ENCODE results near the gene EPG5.
A peak's percentile ranks its signal among the peaks of the same experiment; 100 is the strongest.

EPG5 gene, protein sequence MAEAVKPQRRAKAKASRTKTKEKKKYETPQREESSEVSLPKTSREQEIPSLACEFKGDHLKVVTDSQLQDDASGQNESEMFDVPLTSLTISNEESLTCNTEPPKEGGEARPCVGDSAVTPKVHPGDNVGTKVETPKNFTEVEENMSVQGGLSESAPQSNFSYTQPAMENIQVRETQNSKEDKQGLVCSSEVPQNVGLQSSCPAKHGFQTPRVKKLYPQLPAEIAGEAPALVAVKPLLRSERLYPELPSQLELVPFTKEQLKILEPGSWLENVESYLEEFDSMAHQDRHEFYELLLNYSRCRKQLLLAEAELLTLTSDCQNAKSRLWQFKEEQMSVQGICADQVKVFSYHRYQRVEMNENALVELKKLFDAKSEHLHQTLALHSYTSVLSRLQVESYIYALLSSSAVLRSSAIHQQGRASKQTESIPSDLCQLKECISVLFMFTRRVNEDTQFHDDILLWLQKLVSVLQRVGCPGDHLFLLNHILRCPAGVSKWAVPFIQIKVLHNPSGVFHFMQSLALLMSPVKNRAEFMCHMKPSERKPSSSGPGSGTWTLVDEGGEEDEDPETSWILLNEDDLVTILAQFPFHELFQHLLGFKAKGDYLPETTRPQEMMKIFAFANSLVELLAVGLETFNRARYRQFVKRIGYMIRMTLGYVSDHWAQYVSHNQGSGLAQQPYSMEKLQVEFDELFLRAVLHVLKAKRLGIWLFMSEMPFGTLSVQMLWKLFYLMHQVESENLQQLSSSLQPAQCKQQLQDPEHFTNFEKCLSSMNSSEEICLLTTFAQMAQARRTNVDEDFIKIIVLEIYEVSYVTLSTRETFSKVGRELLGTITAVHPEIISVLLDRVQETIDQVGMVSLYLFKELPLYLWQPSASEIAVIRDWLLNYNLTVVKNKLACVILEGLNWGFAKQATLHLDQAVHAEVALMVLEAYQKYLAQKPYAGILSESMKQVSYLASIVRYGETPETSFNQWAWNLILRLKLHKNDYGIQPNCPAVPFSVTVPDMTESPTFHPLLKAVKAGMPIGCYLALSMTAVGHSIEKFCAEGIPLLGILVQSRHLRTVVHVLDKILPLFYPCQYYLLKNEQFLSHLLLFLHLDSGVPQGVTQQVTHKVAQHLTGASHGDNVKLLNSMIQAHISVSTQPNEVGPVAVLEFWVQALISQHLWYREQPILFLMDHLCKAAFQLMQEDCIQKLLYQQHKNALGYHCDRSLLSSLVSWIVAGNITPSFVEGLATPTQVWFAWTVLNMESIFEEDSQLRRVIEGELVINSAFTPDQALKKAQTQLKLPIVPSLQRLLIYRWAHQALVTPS (N-terminal part only)

DNA sequence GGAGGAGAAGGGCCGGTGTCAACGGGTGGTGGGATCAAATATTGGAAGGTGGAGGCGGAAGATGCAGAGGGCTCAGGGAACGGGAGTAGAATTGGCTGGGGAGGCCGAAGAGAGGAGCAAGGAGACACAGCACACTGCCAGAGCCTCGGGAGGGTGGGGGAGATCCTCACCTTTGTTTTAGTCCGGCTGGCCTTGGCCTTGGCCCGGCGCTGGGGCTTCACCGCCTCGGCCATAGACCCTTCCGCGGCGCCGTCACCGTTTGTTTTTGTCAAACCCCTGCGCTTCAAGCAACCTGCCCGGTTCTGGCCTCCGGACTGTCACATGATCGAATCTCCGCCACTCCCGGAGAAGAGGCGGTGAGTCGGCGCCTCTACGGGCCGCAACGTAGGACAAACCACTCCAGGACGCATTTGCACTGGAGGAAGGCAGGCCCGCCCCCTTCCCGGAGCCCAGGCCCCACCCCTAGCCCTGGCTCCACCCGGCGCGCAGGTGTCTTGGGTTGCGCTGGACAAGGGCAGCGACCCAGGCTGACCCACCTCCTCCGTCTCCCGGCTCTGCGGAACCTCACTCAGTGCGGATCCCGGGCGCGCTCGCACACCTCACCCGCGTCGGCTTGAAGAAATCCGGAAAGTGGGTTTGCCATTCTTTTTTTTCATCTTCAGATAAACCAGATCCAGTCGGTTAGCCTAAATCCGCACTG is at the start of gene EPG5:
Gene EPG5 (minus strand): TSS at position 323 of the 700 bp plus-strand sequence. CDS start 90 bp downstream, at position 233.
- DNase-seq (ENCODE audit: low read depth in 2 of 2), result peak; percentile 83 to 84

DNA sequence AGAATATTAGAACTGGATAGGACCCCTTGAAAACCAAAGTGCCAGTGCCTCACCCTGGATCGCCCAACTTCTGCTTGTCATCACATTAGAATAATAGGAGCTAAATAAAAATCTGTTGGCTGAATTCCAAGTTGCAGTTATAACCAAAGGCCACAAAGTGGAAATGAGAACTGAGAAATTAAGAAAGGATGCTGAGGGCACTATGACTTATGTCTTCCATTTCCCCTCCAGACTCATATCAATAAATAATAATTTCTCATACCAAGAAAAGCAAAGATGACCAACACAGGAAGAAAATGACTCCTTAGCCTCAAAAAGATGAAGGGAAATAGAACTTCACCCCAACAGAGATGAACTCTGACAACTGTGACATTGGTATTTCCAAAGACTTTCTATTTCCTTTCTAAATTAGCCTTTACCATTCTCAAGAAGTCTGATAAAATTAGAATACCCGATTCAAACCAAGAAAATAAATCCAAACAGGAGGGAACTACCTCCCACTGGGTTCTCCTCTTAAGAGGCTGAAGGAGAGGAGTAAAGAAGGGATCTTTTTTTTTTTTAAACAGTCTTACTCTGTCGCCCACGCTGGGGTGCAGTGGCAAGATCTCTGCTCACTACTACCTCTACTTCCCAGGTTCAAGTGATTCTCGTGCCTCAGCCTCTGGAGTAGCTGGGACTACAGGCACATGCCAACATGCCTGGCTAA is 46.5 kb upstream of the EPG5 start:
- no peak for DNase-seq (ENCODE audit: low read depth in 2 of 2)

DNA sequence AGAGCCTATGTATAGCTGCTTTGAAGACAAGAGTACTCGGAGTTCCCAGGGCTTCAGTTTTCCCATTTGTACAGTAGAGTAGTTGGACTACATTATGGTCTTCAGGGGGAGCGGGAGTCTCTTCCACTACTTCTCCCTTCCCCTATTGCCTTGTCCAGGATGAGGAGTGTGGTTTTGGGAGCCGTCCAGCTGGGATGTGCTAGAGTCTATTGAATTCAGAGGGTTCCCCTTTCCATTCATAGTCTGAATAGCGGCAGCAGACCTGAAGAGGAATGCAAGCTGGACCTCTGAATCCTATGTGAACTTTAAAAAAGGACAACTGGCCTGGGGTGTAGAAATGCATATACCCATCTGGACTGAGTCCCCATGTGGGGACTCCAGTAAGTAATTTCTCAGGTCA is 43.5 kb upstream of the EPG5 start:
- DNase-seq (ENCODE audit: low read depth in 2 of 2), result no peak

DNA sequence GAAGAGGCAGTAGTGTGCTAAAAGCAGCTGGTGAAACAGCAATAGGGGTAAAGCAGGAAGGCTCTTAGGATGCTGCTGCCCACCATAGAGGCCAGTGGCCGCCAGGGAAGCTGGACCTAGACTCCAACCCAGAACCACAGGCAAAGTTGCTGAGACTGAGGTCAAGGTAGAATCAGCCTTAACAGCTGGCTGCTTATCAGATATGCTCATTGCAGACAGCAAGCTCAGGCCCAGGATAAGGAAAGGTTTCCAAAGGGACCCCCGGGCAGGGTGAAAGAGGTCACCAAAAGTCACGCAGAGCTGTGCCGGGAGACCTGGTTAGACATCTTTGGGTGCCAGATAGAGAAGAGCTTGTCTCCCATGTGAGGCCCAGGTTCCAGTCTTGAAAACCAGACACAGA is 42.9 kb upstream of the EPG5 start:
- DNase-seq (ENCODE audit: low read depth in 2 of 2), result no peak

DNA sequence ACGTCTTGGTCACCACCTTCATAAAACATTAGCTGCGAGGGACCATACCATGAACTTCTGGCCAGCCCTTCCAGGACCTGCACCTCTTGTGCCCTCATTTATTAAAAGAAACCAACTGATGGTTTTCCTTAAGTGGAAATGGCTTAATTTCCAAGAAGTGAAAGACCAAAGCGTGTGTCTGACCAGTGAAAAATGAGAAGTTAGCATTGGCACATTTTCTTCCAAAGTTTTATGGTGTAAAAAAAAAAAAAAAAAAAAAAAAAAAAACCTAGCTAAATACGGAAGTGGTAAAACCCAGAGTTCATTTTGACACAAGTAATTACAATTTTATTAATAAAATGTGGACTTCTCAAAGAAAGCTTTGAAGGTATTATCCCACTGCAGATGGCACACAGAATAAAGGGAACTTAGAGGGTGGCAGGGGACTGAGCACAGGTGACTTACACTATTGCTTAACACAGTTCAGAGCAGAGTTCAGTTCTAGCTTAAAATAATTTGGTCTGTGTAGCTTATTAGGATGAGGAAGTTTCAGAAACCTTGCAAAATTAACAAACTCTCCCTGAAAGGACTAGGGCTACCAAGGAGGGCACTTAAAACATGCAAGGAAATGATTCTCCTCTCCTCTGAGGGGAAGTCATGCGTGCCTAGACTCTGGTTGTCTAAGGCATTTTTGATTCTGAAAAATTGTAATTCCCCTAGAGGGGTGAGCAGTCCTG is 42.2 kb upstream of the EPG5 start:
- no peak for DNase-seq (ENCODE audit: low read depth in 2 of 2)

DNA sequence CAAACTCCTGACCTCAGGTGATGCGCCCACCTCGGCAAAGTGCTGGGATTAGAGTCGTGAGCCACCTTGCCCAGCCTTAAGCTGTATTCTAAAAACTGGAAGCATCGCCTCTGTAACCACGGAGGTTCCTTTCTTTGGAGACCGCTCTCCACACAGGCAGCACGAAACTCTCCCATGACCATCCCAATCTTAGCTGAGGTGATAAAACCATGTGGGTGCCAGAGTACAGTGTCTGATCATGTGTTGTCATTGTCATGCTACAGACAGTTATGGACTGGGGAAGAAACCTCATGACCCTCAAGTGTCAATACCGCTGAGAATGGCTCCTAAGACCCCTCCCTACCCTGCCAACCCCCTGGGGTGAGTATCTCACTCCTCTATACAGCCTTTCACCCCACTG is 41.4 kb upstream of the EPG5 start:
- no peak for DNase-seq (ENCODE audit: low read depth in 2 of 2)

DNA sequence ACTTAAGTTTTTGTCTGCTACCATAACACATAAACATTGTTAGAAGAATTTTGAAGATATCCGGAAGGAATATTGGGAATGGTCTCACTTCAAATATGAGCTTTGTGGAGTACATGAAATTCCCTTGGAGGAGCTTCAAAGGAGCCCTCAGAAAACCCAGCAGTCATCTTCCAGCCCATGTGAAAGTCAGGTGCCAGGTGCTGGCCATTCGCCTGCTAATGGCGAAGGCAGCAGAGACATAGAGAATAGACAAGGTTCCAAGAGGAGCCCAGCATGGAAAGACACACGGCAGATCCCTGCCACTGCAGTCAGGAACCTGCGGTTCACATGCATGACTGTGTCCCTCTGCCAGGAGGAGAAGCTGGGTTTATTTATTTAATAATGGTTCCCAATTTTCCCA is 40.0 kb upstream of the EPG5 start:
- DNase-seq (ENCODE audit: low read depth in 2 of 2), result no peak

DNA sequence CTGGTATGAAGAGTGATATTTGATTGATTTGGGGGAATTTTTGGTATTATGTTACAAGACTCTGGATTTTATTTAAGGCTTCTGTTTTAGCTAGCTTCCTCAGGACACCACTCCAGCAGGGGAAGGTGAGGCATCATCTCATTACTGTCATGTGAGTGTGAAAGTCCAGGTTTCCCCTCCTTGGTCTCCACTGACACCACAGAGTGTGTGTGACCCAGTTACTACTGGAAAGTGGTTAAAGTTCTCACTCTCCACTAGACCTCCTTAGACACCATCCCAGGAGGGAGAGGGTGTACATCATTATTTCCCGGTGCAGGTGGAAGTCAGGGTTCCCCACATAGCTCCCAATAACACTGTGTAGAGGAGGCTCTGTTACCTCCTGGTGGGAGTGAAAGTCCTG is 35.8 kb upstream of the EPG5 start:
- DNase-seq (ENCODE audit: low read depth in 2 of 2), result no peak

DNA sequence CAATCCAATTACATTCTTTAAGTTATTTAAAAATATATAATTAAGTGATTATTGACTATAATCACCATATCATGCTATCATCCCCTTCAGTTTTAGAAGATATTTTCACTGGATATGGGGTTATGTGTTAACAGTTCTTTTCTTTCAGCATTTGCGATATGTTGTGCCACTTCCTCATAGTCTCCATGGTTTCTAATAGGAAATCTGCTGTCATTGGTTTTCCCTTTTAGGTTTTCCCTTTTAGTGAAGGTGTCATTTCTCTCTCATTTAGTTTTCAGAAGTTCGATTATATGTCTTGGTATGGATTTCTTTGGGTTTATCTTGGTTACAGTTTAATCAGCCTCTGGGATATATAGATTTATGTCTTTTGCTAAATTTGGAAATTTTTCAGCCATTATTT is 34.8 kb upstream of the EPG5 start:
- DNase-seq (ENCODE audit: low read depth in 2 of 2), result no peak

DNA sequence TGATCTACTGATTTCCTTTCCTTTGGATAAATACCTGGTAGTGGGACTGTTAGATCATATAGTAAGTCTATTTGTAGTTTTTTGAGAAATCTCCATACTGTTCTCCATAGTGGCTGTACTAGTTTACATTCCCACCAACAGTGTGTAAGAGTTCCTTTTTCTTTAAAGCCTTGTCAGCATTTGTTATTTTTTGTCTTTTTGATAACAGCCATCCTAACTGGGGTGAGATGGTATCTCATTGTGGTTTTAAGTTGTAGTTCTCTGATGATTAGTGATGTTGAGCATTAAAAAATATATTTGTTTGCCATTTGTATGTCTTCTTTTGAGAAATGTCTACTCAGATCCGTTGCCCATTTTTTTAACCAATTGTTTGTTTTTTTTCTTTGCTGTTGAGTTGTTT is 33.9 kb upstream of the EPG5 start:
- no peak for DNase-seq (ENCODE audit: low read depth in 2 of 2)

DNA sequence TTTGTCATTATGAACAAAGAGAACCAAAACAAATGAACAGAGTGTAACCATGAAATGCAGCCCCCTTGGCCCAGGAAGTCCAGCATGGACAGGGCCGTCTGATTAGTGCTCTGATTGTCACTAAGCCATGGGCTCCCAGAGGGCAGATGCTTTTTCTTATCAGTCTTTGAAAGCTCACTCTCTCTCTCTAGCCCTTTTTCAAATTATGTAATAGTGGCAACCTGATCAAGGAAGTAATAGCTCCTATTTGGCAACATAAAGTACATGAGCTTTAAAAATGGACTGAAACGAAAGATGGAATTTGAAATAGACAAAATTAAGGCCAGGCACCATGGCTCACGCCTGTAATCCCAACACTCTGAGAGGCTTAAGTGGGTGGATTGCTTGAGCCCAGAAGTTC is 32.4 kb upstream of the EPG5 start:
- DNase-seq (ENCODE audit: low read depth in 2 of 2), result no peak

DNA sequence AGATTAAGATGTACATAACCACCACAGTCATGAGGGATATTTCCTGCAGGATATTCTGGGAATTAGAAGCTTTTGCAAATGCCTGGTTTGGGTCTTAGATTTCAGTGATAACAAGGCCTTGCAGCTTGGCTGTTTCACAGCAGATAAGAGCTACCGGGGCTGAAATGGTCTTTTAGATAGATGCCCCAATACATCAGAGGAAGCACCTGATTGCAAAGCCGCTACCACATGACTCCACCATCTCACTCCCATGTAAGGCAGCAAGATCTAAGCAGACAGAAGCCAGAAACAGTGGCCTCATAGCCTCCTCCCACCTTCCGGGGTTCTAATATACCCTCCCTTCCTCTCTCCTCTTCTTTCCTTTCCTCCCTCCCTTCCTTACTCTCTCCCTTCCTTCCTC is 31.1 kb upstream of the EPG5 start:
- DNase-seq (ENCODE audit: low read depth in 2 of 2), result no peak

DNA sequence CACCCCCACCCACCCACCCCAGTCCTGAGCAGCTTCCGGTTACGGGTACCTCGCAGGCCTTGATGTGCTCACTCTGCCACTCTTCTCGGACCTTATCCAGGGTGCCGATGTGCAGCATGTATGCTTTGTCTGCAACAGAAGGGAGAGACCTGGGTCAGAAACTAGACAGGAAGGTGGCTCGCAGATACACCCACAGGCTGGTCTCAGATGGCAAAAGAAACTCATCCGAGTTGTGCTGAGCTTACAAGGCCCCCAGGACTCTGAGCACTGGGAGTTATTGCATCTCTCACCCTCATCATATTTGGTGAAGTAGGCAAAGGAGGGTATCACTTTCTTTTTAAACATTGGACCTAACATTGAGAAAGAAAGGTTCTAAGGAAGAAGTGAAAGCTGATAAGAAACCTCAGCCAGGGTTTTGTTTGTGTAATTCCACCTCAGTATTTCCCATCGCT is 30.6 kb upstream of the EPG5 start:
- DNase-seq (ENCODE audit: low read depth in 2 of 2), result no peak

DNA sequence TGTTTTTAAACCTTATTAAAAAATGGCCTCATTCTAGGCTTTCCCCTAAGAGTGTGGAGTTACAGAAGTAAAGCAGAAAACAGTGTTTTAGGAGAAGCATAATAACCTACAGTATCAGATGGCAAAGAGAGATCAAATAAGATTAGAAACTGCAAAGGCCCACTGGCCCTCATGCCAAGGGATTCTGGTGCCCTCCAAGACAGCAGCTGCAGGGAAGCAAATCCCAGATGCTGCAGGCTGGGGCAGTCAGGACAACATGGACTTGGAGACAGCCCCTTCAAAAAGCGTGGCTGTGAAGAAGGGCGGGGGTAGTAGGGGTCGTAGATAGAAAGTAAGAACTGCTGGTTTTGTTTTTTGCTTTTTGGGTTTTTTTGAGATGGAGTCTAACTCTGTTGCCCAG is 28.3 kb upstream of the EPG5 start:
- DNase-seq (ENCODE audit: low read depth in 2 of 2), result no peak

DNA sequence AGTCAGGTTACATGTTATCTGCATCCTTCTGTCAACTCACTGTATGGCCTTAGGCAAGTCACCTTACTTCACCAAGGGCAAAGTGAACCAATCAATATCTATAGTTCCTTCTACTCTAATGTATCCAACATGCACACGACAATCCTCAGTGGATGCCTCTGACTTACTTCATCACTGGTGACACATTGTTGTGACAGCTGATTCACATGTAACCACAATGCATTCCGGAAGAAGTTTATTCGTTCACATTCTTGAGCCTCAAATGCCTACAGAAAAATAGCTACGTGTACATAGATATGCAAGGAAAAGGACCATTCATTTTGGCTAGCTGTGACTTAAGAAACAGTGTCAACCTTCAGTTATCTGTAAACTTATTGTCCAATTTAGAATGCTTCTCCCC is 26.3 kb upstream of the EPG5 start:
- DNase-seq (ENCODE audit: low read depth in 2 of 2), result peak; percentile 70 to 74

DNA sequence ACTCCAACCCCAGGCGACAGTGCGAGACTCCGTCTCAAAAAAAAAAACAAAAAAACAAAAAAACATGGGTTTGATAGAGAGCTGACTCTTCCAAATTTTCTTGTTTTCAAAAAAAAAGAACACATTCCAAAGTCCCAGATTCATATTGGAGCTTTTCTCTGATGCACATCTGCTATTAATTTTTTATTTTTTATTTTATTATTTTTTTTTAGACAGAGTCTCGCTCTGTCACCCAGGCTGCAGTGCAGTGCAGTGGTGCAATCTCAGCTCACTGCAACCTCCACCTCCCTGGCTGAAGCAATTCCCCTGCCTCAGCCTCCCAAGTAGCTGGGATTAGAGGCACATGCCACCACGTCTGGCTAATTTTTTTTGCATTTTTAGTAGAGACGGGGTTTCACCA is 25.4 kb upstream of the EPG5 start:
- peak; percentile 12 to 19 for DNase-seq (ENCODE audit: low read depth in 2 of 2)

DNA sequence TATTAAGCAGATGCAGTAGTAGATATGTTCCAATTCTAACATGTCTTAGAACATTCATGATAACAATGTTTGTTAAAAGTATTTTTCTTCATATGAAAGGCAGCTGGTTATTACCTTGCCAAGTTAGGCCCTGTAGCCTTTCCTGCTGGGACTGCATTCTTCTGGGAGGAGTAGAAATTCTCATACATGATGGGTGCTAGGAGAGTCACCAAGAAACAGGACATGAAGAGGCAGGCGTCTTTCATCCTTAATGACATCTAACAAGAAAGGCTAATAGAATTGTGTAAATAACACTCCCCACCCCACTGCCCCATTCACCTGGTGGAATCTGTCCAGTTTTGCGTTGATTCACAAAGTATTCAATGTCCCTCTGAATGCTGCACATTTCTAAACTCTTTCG is 24.7 kb upstream of the EPG5 start:
- DNase-seq (ENCODE audit: low read depth in 2 of 2), result no peak

DNA sequence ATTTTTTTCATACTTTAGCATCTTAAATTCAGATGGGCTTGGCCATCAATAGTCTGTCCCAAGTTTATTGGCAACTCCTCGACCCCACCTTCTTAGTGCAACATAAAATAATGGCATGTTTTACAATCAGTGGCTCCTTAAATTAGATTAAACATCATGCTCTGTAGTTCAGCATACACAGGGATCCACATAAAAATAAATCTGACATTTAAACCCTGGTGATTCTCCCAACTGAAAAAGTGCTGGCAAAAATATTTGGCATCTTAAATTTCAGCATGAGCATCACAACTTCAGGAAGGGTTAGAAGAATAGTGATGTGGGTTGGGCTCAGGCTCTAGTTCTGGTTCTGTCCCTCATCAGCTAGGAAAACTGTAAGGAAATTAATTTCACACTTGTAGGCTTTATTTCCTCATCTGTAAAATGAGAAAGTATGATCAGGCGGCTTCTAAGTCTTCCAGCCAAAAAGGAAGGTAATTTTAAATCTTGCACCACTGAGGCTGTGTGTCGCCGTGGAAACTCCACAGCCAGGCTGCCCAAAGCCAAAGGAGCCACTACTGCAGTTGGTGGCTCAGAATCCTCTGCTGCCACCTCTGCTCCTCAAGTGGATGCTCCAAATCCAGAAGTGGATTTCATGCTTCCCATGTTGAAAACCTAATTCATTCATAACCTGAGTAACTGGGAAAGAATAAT is 17.6 kb upstream of the EPG5 start:
- DNase-seq (ENCODE audit: low read depth in 2 of 2), result no peak

DNA sequence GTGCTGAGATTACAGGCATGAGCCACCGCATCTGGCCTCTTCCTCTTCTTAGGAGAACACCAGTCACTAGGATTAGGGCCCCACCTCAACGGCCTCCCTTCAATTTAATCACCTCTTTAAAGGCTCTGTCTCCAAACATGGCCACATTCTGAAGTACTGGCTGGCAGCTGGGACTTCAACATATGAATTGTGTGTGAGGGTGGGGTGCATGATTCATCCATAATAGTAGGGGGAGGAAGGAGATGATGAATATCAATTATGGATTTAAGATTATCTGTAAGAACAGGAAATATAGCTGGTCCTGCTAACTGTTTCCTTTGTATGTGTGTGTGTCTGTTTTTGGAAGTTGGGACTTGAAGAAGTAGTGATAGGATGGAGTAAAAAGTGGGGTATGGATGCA is 14.7 kb upstream of the EPG5 start:
- DNase-seq (ENCODE audit: low read depth in 2 of 2), result no peak

DNA sequence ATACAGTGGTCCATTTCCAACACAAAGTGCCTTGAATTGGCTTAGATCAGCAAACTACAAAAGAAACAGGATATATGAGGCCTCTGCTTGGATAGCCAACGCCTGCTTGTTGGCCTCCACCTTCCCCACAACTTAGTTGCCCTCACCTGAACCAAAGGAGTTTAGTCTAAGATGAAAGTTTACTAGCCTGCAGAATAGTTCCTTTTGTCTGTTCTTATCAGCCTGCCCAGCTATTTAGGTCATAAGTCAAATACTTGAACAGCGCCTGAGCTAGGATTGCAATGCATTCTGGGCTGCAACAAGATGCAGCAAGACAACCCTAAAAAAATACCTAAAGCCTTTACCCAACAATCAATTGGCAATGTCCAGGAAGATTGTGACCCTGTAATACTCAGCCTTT is 13.1 kb upstream of the EPG5 start:
- no peak for DNase-seq (ENCODE audit: low read depth in 2 of 2)
